Osteocyte (in vitro differentiated cells): ENCODE measurements around the gene SEMA3A. TPM values are rescaled to one million over a fixed set of nuclear protein-coding genes. Genes with fewer than 3 reads are reported as not detected.

Experiments
- DNase-seq: peaks from one replicate; pipeline ENCODE4 v3.0.0; 2021; ENCODE audit warnings: mixed read lengths; ENCODE audit not compliant: unreplicated experiment; ENCODE audit errors: extremely low spot score
- H3K27ac Mint-ChIP-seq: one replicate; pipeline ENCODE4 v1.8.0; 2021; ENCODE audit warnings: mild to moderate bottlenecking, mixed read lengths; ENCODE audit not compliant: unreplicated experiment
- H3K27me3 Mint-ChIP-seq: one replicate; pipeline ENCODE4 v1.8.0; 2021; ENCODE audit warnings: mixed read lengths; ENCODE audit not compliant: unreplicated experiment
- H3K36me3 Mint-ChIP-seq: one replicate; pipeline ENCODE4 v1.8.0; 2021; ENCODE audit warnings: mixed read lengths; ENCODE audit not compliant: unreplicated experiment
- H3K4me1 Mint-ChIP-seq: one replicate; pipeline ENCODE4 v1.8.0; 2021; ENCODE audit warnings: mixed read lengths; ENCODE audit not compliant: unreplicated experiment
- H3K4me3 Mint-ChIP-seq: one replicate; pipeline ENCODE4 v1.8.0; 2021; ENCODE audit warnings: mild to moderate bottlenecking, moderate library complexity, mixed read lengths; ENCODE audit not compliant: unreplicated experiment
- H3K9me3 Mint-ChIP-seq: one replicate; pipeline ENCODE4 v1.8.0; 2021; ENCODE audit warnings: mixed read lengths; ENCODE audit not compliant: unreplicated experiment
- total RNA-seq: library from RNA; stranded (reverse); gene quantifications from 2 replicates; pipeline ENCODE4 v1.2.1, GENCODE V29; 2021
- TF ChIP-seq, protein P1 (sequence below): fragments of 200-600 bp; sonication (generic); IDR thresholded peaks from 2 replicates; pipeline ENCODE4 v1.5.0; 2021; ENCODE audit warnings: antibody characterized with exemption, mild to moderate bottlenecking, moderate library complexity

Gene SEMA3A
- total RNA-seq, 1 donor from 2014 or later, result 2.4 TPM

DNA sequence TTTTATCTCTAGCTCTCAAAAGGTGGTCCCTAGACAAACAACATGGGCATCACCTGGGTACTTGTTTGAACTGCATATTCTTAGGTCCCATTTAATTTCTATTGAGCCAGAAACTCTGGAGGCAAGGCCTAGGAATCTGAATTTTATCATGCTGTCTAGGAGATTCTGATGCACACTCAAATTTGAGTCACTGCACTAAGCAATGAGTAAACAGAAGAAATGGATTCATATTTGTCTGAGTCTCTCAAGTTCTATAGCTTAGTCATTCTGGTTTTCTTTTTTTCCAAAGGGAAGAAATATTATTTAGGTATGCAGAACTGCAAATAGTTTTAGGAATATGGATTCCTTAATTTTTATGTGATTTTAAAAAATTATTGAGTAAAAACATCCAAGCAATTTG is 185.5 kb downstream of the SEMA3A start:
- TF ChIP-seq, protein P1, sequence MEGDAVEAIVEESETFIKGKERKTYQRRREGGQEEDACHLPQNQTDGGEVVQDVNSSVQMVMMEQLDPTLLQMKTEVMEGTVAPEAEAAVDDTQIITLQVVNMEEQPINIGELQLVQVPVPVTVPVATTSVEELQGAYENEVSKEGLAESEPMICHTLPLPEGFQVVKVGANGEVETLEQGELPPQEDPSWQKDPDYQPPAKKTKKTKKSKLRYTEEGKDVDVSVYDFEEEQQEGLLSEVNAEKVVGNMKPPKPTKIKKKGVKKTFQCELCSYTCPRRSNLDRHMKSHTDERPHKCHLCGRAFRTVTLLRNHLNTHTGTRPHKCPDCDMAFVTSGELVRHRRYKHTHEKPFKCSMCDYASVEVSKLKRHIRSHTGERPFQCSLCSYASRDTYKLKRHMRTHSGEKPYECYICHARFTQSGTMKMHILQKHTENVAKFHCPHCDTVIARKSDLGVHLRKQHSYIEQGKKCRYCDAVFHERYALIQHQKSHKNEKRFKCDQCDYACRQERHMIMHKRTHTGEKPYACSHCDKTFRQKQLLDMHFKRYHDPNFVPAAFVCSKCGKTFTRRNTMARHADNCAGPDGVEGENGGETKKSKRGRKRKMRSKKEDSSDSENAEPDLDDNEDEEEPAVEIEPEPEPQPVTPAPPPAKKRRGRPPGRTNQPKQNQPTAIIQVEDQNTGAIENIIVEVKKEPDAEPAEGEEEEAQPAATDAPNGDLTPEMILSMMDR, result no peak
- Mint-ChIP-seq H3K4me3 (no peak overlapping the region), H3K27me3 (no peaks in the 10 kb centered on the region), H3K27ac (no peak overlapping the region), H3K9me3 (no peaks in the 10 kb centered on the region), H3K36me3 (no peaks in the 10 kb centered on the region), H3K4me1 (peaks cover 12% of the 10 kb centered on the region)
- DNase-seq, result no peak

DNA sequence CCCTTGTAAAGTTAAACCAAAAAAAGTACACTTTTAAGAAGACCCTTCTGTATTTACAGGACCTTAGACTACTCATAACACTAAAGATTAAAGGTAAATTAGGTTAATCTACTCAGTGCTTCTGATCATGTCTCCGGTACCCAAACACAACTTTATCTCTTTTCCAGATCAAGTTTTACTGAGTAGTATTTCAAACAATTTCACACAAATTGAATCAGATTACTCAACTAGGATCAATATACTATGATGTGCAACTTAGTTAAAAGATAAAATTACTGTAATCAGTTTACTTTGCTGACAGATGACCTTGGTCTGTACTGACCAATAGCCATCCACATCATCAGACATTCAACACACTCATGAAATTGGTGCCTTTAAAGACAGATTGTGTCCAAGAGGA is 191.4 kb downstream of the SEMA3A start:
- Mint-ChIP-seq H3K4me3 (no peak overlapping the region), H3K36me3 (no peaks in the 10 kb centered on the region), H3K27ac (no peak overlapping the region), H3K4me1 (peaks cover 7% of the 10 kb centered on the region), H3K27me3 (no peaks in the 10 kb centered on the region), H3K9me3 (no peaks in the 10 kb centered on the region)
- TF ChIP-seq, protein P1, result no peak
- DNase-seq, result no peak

DNA sequence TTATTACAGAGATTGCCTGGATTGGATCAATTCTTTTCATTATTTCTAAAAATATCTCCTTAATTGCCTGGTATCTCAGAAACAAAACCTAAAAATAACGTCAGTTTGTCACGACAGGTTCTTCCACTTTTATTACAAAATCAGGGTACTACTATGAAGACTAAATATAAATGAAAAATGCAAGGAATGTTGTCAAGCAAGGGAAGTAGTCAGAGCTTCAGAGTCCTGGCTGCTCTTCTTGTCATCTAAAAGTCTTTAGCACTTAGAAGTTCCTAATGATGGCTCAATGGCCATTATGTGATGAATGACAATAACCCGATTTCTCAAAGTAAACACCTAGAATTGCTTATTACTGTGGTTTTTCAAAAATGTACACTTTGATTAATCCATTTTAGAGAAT is 192.2 kb downstream of the SEMA3A start:
- Mint-ChIP-seq H3K4me3 (no peak overlapping the region), H3K4me1 (peaks cover 11% of the 10 kb centered on the region), H3K27me3 (no peaks in the 10 kb centered on the region), H3K9me3 (no peaks in the 10 kb centered on the region), H3K36me3 (no peaks in the 10 kb centered on the region), H3K27ac (no peak overlapping the region)
- TF ChIP-seq, protein P1, result no peak
- DNase-seq, result no peak

DNA sequence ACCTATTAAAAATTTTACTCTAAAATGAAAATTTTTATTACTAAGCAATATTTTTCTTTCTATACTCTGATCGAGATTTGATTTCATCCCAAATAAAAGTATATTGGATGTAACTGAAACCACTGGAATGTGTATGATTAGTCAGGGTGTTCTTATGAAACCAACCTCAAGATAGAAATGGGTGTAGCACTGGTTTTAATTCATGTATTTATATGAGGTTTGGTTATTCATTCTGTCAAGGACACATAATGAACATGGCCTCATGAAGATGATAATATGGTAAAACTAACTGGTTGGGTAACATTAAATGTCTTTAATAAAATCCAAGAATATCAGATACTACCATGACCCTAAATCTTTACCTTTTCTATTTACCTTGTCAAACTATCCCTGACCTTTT is 197.7 kb downstream of the SEMA3A start:
- Mint-ChIP-seq H3K36me3 (no peaks in the 10 kb centered on the region), H3K27ac (peak overlapping the region; percentile 38), H3K4me3 (no peak overlapping the region), H3K9me3 (no peaks in the 10 kb centered on the region), H3K4me1 (peaks cover 21% of the 10 kb centered on the region), H3K27me3 (no peaks in the 10 kb centered on the region)
- DNase-seq, result no peak
- TF ChIP-seq, protein P1, result no peak

DNA sequence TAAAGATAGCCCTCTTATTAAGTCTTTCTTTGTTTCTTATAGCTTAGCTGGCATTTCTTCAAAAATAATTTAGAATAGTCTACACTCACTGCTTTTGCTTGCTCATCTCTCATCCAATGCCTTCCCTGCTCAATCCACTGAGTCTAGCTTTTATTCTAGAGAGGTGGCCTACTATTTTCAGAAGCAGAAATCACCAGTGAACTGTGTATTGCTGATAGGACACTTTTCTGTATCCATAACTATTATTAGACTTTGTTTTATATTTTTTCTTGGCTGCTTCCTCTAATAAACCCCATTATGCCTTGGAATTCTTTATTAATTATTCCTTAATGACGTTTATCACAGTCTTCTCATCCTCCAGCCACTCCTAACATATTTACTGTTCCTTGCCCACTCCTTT is 206.8 kb downstream of the SEMA3A start:
- no peaks in the 10 kb centered on the region for H3K36me3 Mint-ChIP-seq
- no peak overlapping the region for H3K27ac Mint-ChIP-seq
- H3K9me3 Mint-ChIP-seq, result no peaks in the 10 kb centered on the region
- no peaks in the 10 kb centered on the region for H3K27me3 Mint-ChIP-seq
- no peak for DNase-seq
- no peak overlapping the region for H3K4me3 Mint-ChIP-seq
- H3K4me1 Mint-ChIP-seq, result peaks cover 12% of the 10 kb centered on the region
- TF ChIP-seq, protein P1, result no peak
